HG03025 (cell line): ENCODE measurements around the gene PIK3CA.
"Not testable (repeated sequence)": the region's sequence is repeated elsewhere in the genome, so short reads cannot be mapped to it uniquely, and the experiment has no call there.

Experiments used
- ATAC-seq: cut with Tn5 transposase; IDR thresholded peaks from one replicate; pipeline ENCODE4 v1.9.1; 2021; ENCODE audit warnings: mild to moderate bottlenecking, moderate library complexity; ENCODE audit not compliant: unreplicated experiment, low FRiP score

PIK3CA gene

DNA sequence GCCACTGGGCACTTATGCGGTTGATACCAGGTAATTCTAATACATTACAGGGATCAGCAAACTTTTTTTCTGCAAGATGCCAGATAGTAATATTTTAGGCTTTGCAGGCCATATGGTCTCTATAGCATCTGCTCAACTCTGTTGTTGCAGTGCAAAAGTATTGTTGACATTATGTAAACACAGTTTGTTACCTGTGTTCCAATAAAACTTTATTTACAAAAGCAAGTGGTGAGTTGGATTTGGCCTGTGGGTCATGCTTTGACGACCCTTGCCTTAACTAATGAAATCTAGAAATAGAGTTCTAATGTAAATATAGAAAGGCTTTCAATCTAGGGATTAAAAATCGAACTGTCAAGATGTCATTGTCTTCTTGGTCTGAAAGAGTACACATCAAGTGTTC, 44.4 kb downstream of the PIK3CA start:
- ATAC-seq: no peak

DNA sequence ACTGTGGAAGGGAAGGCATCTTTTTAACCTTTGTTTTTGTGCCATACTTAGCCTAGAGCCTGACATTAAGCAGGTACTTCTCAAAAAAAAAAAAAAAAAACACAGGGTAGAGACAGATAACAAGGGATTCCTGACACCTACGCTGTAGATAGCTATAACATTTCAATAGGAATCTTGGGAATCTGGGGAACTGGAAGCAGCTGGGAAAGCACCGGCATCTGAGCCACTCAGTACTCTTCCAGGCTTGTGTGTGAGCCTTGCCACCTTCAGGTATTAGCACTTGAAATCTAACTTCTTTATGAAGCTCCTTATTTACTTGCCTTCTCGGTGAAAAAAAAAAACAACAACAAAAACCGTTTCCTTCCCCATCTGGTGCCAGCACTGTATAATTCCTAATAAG, 46.8 kb downstream of the PIK3CA start:
- ATAC-seq: no peak

GRCh38 chr3:179196098-179196497, 47.9 kb downstream of the PIK3CA start:
- ATAC-seq: peak; percentile 80

- no peak for ATAC-seq
Observed at GRCh38 chr3:179196700-179197099, 48.5 kb downstream of the PIK3CA start.

DNA sequence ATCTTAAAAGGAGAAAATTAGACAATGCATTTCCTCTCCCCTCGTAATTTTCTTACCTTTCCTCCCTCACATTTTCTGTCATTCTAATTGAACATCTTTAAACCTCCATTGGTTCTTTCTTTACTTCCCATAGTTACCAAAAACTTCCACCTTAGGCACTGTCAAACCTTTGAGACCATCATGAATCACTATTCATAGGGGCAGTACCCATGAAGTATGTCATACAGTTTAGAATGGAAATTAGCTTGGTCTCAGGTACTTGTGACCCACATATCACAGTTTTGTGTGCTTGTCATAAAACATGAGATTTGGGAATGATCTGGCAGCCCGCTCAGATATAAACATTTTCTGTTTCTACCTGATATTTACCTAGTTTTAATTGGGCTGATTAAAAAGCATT, 52.6 kb downstream of the PIK3CA start:
- ATAC-seq: no peak

DNA sequence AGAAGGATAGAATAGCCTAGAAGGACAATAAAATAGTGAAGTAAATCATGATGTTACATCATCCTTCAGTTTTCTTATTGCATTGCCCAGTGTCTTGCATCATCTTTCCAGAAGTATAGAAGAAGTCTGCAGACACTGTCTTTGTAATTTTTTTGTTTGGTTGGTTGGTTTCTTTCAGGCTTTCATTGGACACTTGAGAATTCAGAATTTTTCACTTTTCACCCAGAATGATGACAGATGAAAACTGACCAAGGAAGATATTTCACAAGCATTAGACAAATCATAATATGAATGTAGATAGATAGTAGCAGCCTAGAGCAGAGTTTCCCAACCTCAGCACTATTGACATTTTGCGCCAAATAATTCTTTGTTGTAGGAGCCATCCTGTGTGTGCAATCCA, 67.4 kb downstream of the PIK3CA start:
- not testable (repeated sequence) for ATAC-seq

DNA sequence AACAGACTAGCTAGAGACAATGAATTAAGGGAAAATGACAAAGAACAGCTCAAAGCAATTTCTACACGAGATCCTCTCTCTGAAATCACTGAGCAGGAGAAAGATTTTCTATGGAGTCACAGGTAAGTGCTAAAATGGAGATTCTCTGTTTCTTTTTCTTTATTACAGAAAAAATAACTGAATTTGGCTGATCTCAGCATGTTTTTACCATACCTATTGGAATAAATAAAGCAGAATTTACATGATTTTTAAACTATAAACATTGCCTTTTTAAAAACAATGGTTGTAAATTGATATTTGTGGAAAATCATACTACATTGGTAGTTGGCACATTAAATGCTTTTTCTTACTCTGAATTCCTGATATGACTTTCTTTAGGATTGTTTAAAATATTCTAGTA, 70.1 kb downstream of the PIK3CA start:
- ATAC-seq: not testable (repeated sequence)

DNA sequence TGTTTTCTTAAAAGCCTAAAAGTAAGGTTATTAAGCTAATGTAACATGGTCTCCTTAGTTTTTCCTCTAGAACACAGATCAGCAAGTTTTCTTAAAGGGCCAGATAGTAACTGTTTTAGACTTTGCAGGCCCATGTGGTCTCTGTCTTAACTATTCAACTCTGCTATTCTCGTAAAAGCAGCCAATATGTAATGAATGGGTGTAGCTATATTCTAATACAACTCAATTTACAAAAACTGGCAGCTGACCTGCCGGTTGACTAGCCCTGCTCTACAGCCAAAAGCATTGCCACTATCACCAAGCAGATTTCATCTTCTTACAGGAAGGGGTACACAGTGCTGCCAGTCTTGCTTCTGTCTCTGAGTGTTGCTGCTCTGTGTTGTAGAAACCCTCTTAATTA, 75.4 kb downstream of the PIK3CA start:
- no peak for ATAC-seq

DNA sequence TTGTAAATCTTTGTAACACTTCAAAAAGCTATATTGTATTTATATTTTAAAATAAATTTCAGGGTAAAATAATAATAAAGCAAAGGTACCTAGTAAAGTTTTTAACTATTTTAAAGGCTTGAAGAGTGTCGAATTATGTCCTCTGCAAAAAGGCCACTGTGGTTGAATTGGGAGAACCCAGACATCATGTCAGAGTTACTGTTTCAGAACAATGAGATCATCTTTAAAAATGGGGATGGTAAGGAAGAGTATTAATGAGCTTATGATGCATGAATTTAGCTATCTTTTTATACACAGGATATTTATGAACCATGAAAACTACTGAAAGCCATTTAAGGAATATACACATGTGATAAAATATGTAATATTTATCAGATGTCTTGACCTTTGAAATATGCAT, 76.4 kb downstream of the PIK3CA start:
- no peak for ATAC-seq

- no peak for ATAC-seq
Observed at GRCh38 chr3:179227349-179227748, 79.2 kb downstream of the PIK3CA start.

DNA sequence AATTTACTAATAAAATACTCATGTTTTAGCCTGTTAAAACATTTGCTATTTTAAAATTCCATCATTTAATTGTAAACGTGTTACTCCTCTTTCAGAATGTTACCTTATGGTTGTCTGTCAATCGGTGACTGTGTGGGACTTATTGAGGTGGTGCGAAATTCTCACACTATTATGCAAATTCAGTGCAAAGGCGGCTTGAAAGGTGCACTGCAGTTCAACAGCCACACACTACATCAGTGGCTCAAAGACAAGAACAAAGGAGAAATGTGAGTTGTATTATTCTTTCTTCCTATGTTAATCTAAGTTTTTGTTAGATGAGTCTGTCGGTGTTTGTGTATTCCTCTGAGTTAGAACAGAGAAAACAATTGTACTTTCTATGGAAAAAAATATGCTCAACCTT, 81.0 kb downstream of the PIK3CA start:
- no peak for ATAC-seq

GRCh38 chr3:179233043-179233442, 84.9 kb downstream of the PIK3CA start:
- no peak for ATAC-seq

- no peak for ATAC-seq
Observed at GRCh38 chr3:179234199-179234598, 86.0 kb downstream of the PIK3CA start.

GRCh38 chr3:179236669-179237301, 88.6 kb downstream of the PIK3CA start:
- ATAC-seq: peak; percentile 61

DNA sequence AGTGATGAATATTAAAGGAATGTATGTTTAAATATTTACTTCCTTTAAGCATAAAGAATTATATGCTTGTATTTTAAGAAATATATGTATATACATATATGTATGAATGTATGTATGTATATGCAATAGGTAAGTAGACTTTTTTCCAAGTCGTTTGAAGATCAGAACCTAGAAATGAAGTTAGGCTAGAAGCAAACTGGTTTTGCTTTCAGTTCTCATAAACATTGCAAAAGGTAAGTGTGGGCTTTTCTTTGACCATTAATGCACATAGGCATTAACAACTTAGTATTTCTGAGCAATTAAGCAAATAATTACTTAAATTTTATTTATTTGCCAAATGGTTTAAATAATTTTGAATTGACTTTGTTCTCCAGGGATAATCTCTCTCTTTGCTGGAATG, 92.1 kb downstream of the PIK3CA start:
- ATAC-seq: not testable (repeated sequence)

- ATAC-seq: not testable (repeated sequence)
Observed at GRCh38 chr3:179242859-179243258, 94.7 kb downstream of the PIK3CA start.

- ATAC-seq: no peak
Observed at GRCh38 chr3:179244878-179245277, 96.7 kb downstream of the PIK3CA start.

GRCh38 chr3:179247289-179248015, 99.3 kb downstream of the PIK3CA start:
- no peak for ATAC-seq

DNA sequence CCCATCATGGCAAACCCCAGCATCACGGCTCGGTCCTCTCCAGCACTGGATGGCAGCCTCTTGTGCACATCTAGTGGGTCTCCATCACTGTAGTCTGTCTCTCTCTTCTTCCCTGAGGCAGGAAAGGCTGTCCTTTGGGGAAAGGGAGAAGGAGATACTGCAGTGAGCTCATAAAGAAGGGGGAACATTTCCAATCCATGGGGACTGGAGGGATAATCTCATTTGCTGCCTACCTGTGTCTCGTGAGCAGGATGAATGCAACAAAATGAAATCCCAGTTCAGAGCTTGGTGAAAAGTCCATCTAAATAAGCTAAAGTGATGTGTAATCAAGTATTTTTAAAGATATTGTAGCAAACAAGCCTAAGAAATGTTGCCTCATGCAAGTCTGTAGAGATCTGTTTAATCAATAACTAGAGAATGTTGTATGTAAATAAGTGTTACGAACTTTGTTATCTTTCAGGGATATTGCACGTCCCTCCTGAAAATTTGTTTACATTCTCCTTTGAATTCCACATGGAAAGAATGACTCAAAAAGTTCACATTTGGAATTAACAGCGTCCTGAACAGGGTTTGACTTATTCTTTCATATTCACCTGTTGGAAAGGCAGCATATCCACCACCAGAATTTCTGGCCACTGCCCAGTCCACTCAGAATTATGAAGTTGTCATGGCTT, 102.8 kb downstream of the PIK3CA start, which contains the start of gene KCNMB3:
TSS of gene KCNMB3 (minus strand) at position 312 of the 674 bp plus-strand sequence. CDS start at position 188, 124 bp downstream.
- no peak for ATAC-seq

GRCh38 chr3:179256813-179257212, 108.7 kb downstream of the PIK3CA start:
- no peak for ATAC-seq

- ATAC-seq: not testable (repeated sequence)
Observed at GRCh38 chr3:179257742-179258141, 109.6 kb downstream of the PIK3CA start.

GRCh38 chr3:179258820-179259219, 110.7 kb downstream of the PIK3CA start:
- no peak for ATAC-seq
